Skeletal muscle satellite cell (primary cell): ENCODE results near the gene JAML.

Source experiments
- H3K27me3 ChIP-seq: 2 replicates; pipeline ENCODE4 v1.7.0; 2013; ENCODE audit warnings: low read length; ENCODE audit not compliant: control insufficient read depth, insufficient read depth
- H3K36me3 ChIP-seq: 2 replicates; pipeline ENCODE4 v1.7.0; 2013; ENCODE audit warnings: mild to moderate bottlenecking, control low read depth, low read length; ENCODE audit not compliant: insufficient read depth
- H3K4me1 ChIP-seq: 2 replicates; pipeline ENCODE4 v1.7.0; 2013; ENCODE audit warnings: low read length; ENCODE audit not compliant: control insufficient read depth, insufficient read depth
- H3K4me2 ChIP-seq: 2 replicates; pipeline ENCODE4 v1.7.0; 2013; ENCODE audit warnings: mild to moderate bottlenecking, low read length
- H3K4me3 ChIP-seq: 2 replicates; pipeline ENCODE4 v1.7.0; 2013; ENCODE audit warnings: low read length
- H3K9ac ChIP-seq: 2 replicates; pipeline ENCODE4 v1.7.0; 2013; ENCODE audit warnings: mild to moderate bottlenecking, low read depth, low read length, moderate library complexity
- H3K9me3 ChIP-seq: replicated peaks from 2 replicates; pipeline ENCODE4 v1.7.0; 2013; ENCODE audit warnings: mild to moderate bottlenecking, control low read depth, low read length

The JAML gene

GRCh38 chr11:118223992-118224391, 819 bp downstream of the JAML start:
- H3K9me3 ChIP-seq = no peaks in the 10 kb centered on the region
- H3K4me3 ChIP-seq = no peak overlapping the region
- H3K9ac ChIP-seq = no peak overlapping the region
- H3K4me1 ChIP-seq = no peaks in the 10 kb centered on the region
- H3K36me3 ChIP-seq = no peaks in the 10 kb centered on the region
- H3K4me2 ChIP-seq = no peak overlapping the region
- H3K27me3 ChIP-seq = peaks cover 41% of the 10 kb centered on the region

GRCh38 chr11:118223570-118223969, 1.2 kb downstream of the JAML start:
- Histone ChIP-seq H3K36me3 (no peaks in the 10 kb centered on the region), H3K9me3 (no peaks in the 10 kb centered on the region), H3K9ac (no peak overlapping the region), H3K27me3 (peaks cover 41% of the 10 kb centered on the region), H3K4me3 (no peak overlapping the region), H3K4me1 (no peaks in the 10 kb centered on the region), H3K4me2 (no peak overlapping the region)

DNA sequence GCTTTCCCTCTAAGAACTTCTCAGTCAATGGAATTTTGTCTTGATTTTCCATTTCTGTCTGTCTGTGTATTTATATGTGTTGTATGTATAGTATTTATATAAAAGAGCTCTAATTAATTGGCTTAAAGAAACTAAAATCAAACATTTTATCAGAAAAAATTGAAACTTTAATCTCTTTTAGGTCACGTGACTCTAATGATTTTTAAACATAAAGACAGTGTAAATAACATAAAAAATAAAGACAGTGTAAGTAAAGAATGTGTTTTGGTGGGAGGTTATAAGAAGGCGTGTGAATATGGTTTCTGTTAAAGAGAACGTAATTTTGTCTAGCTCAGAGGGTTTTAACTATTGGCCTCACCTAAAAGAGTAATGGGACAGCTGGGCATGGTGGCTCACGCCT, 2.4 kb downstream of the JAML start:
- H3K36me3 ChIP-seq = no peaks in the 10 kb centered on the region
- peaks cover 39% of the 10 kb centered on the region for H3K27me3 ChIP-seq
- no peak overlapping the region for H3K4me3 ChIP-seq
- no peak overlapping the region for H3K9ac ChIP-seq
- H3K4me1 ChIP-seq = no peaks in the 10 kb centered on the region
- H3K4me2 ChIP-seq = no peak overlapping the region
- no peaks in the 10 kb centered on the region for H3K9me3 ChIP-seq

GRCh38 chr11:118221419-118221818, 3.4 kb downstream of the JAML start:
- no peak overlapping the region for H3K4me3 ChIP-seq
- H3K9ac ChIP-seq = no peak overlapping the region
- no peak overlapping the region for H3K4me2 ChIP-seq
- H3K36me3 ChIP-seq = no peaks in the 10 kb centered on the region
- H3K9me3 ChIP-seq = no peaks in the 10 kb centered on the region
- peaks cover 47% of the 10 kb centered on the region for H3K27me3 ChIP-seq
- no peaks in the 10 kb centered on the region for H3K4me1 ChIP-seq

DNA sequence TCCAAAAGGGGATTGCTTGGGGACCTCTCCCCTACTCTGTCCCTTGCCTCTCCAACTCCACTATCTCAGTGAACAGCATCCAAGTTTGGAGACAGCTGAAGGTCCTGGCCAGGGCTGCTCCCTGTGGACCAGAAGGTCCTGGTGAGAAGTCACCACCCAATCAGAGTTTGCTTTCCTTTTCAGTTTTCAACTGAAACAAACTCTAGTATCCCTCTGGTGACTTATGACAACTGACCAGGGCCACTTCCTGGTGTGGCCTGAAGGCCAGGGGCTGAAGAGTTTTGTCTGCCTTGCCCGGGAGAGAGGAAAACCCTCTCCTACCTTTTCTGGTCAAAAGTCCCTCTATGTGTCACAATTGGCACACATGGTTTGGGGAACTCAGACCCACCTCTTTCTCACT, 5.1 kb downstream of the JAML start:
- H3K27me3 ChIP-seq = peaks cover 57% of the 10 kb centered on the region
- no peak overlapping the region for H3K4me2 ChIP-seq
- H3K4me3 ChIP-seq = no peak overlapping the region
- no peaks in the 10 kb centered on the region for H3K4me1 ChIP-seq
- H3K9ac ChIP-seq = no peak overlapping the region
- H3K9me3 ChIP-seq = no peaks in the 10 kb centered on the region
- H3K36me3 ChIP-seq = no peaks in the 10 kb centered on the region

GRCh38 chr11:118219244-118219643, 5.6 kb downstream of the JAML start:
- no peaks in the 10 kb centered on the region for H3K4me1 ChIP-seq
- H3K9me3 ChIP-seq = no peaks in the 10 kb centered on the region
- no peak overlapping the region for H3K9ac ChIP-seq
- H3K4me3 ChIP-seq = no peak overlapping the region
- H3K36me3 ChIP-seq = no peaks in the 10 kb centered on the region
- H3K4me2 ChIP-seq = no peak overlapping the region
- H3K27me3 ChIP-seq = peaks cover 57% of the 10 kb centered on the region

GRCh38 chr11:118217575-118217974, 7.2 kb downstream of the JAML start:
- H3K9ac ChIP-seq = no peak overlapping the region
- peaks cover 64% of the 10 kb centered on the region for H3K27me3 ChIP-seq
- no peak overlapping the region for H3K4me2 ChIP-seq
- H3K4me3 ChIP-seq = no peak overlapping the region
- no peaks in the 10 kb centered on the region for H3K9me3 ChIP-seq
- H3K4me1 ChIP-seq = no peaks in the 10 kb centered on the region
- no peaks in the 10 kb centered on the region for H3K36me3 ChIP-seq

DNA sequence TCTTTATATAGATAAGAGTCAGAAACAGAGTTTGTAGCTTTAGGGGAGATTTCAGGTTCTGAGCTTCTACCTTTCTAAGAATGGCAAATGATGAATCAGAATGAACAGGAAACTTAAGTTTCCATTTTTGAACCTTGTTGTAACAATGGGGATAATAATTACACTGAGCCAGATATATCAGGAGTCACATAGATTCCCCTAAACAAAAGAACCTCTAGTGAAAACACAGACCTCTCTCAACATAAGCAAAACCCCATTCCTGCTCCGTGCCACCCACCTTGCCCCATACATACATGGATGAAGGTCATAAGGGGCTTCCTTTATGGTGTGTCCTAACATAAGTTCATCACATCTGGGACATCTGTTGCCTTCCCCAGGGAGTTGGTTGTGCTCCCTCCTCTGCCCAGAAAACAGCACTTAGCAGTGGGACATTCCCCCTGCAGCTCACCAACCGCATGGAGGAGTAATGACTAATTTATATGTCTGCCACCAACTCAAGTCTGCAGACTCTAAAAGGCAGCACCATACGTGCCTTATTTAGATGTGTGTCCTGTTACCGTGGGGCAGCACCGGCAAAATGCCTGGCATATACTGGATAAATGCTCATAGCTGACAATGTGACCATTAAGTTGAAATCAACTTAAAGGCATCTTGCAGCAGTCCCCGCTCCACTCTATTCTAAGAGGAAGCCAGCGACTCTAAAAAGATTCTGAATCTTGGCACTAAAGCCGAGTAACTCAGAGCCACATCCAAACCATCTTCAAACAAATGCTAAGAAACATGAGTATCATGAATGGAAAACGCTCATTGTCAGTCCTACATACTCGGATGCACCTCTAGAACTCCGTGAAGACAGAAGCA, 8.0 kb downstream of the JAML start:
- no peak overlapping the region for H3K4me2 ChIP-seq
- H3K36me3 ChIP-seq = no peaks in the 10 kb centered on the region
- H3K9me3 ChIP-seq = no peaks in the 10 kb centered on the region
- H3K9ac ChIP-seq = no peak overlapping the region
- no peaks in the 10 kb centered on the region for H3K4me1 ChIP-seq
- H3K27me3 ChIP-seq = peaks cover 70% of the 10 kb centered on the region
- no peak overlapping the region for H3K4me3 ChIP-seq

DNA sequence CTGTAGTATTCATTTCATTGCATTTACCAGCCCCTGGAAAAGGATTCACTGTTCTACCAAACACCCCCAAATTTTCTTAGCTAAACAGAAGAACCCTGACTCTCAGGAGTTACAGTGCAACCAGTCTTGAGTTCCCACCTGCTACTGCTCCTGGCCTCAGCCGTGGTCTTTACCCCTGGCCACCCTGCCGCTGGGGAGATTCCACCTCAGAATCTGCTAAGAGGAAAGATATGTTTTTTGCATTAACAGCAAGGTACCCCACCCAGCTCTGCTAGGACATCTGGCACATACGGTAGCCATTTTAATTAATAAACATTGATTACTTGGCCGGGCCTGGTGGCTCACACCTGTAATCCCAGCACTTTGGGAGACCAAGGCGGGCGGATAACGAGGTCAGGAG, 9.0 kb downstream of the JAML start:
- Histone ChIP-seq H3K4me3 (no peak overlapping the region), H3K9ac (no peak overlapping the region), H3K9me3 (no peaks in the 10 kb centered on the region), H3K4me1 (no peaks in the 10 kb centered on the region), H3K4me2 (no peak overlapping the region), H3K27me3 (peaks cover 69% of the 10 kb centered on the region), H3K36me3 (no peaks in the 10 kb centered on the region)

DNA sequence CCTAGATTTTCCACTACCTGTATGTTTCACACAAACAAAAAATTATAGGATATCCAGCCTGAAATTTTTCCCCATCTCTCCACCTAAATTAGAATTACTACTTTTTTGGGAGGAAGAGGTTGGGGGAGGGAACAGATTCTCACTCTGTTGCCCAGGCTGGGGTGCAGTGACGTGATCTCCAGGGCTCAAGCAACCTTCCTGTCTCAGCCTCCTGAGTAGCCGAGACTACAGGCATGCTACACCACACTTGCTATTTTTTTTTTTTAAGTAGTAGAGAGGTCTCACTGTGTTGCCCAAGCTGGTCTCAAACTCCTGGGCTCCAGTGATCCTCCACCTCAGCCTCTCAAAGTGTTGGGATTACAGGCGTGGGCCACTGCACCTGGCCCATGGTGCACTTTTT, 9.5 kb downstream of the JAML start:
- H3K4me3 ChIP-seq = no peak overlapping the region
- no peaks in the 10 kb centered on the region for H3K4me1 ChIP-seq
- no peak overlapping the region for H3K4me2 ChIP-seq
- no peaks in the 10 kb centered on the region for H3K36me3 ChIP-seq
- no peak overlapping the region for H3K9ac ChIP-seq
- peaks cover 69% of the 10 kb centered on the region for H3K27me3 ChIP-seq
- H3K9me3 ChIP-seq = no peaks in the 10 kb centered on the region

DNA sequence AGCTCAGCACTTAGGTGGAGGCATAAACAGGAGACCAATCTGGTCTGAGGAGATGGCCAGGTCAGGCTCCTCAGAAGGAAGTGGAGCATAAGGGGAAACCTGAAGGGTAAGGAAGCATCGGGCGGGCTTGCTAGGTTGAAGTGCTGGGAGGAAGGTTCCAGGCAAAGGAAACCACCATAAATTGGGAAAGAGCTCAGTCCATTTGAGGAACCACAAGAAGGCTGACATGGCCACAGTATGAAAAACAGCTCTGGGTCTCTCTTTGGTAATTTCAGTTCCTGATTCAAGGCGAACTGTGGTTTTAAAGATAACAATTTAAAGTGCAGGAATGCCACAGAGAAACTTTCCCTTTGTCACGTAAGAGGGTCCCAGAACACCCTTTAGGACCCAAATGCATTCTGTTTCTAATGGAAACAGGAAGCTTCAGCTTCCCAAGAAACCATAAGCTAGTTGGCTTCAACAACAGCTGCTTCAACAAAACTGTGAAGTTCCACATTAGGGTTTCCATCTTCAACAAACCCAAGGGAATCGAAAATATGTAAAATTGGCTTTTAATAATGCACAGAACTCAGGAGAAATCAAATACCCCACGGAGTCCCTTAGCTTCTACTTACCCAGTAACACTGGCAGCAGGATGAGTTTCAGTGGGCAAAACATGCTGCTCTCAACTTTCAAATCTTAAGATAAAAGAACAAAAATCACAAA, 10.4 kb downstream of the JAML start:
- Histone ChIP-seq H3K4me1 (no peaks in the 10 kb centered on the region), H3K4me3 (no peak overlapping the region), H3K27me3 (peaks cover 67% of the 10 kb centered on the region), H3K36me3 (no peaks in the 10 kb centered on the region), H3K9ac (no peak overlapping the region), H3K9me3 (no peaks in the 10 kb centered on the region), H3K4me2 (no peak overlapping the region)

DNA sequence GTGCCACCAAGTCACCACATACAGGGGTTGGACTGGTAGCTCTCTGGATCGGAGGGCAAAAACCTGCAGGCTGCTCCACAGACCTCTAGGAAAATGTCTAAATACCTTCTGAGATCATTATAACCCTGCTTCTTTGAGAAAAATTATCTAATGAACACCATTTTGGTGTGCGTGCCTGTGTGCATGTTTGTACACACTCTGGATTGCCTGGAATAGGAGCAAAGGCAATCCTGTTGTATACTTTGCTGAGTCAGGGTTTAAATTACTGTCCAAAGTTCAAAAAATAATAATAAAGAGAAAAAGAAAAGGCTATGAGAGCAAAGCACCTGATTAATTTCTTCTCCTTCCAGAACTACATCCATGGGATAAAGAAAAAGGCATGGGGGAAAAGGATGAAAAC, 11.0 kb downstream of the JAML start:
- Histone ChIP-seq H3K36me3 (no peaks in the 10 kb centered on the region), H3K9ac (no peak overlapping the region), H3K4me3 (no peak overlapping the region), H3K9me3 (no peaks in the 10 kb centered on the region), H3K4me1 (no peaks in the 10 kb centered on the region), H3K27me3 (peaks cover 73% of the 10 kb centered on the region), H3K4me2 (no peak overlapping the region)
